Limb (tissue), 2 donors: ENCODE data around the gene UCHL5.

Source experiments
- DNase-seq, 2 donors: peaks; one replicate each; pipeline ENCODE4 v3.0.0-alpha.2; 2016; ENCODE audit errors: extremely low spot score in 2 of 2

Gene UCHL5

GRCh38 chr1:193059282-193060114 is at the start of gene UCHL5, which contains the start of gene RO60:
TSS of gene UCHL5 (minus strand) at chr1:193059360. CDS start at chr1:193059260, 100 bp downstream.
TSS of gene RO60 (plus strand) at chr1:193059612. CDS start at chr1:193069055, 9,443 bp downstream.
- peak; percentile 97 for DNase-seq

- DNase-seq: no peak
These were observed 49.3 kb upstream of the UCHL5 start for GRCh38 chr1:193108471-193108870.

- no peak for DNase-seq
These were observed 46.6 kb upstream of the UCHL5 start for GRCh38 chr1:193105821-193106177.

- DNase-seq: peak; percentile 66 to 88
These were observed 46.0 kb upstream of the UCHL5 start, which contains the start of gene GLRX2 for GRCh38 chr1:193104907-193105820. TSS of gene GLRX2 (minus strand) at chr1:193105414. CDS start at chr1:193105382, 32 bp downstream.

- peak; percentile 30 to 56 for DNase-seq
These were observed 45.3 kb upstream of the UCHL5 start for GRCh38 chr1:193104502-193104906.

GRCh38 chr1:193103759-193104501 is 44.8 kb upstream of the UCHL5 start:
- DNase-seq: no peak

GRCh38 chr1:193102662-193103061 is 43.5 kb upstream of the UCHL5 start:
- no peak for DNase-seq

- no peak for DNase-seq
These were observed 35.0 kb upstream of the UCHL5 start for GRCh38 chr1:193094112-193094511.

- DNase-seq: no peak
These were observed 31.7 kb upstream of the UCHL5 start for GRCh38 chr1:193090865-193091264.

GRCh38 chr1:193087893-193088292 is 28.7 kb upstream of the UCHL5 start:
- DNase-seq: no peak

GRCh38 chr1:193086342-193086741 is 27.2 kb upstream of the UCHL5 start:
- DNase-seq: no peak

- DNase-seq: no peak
These were observed 26.1 kb upstream of the UCHL5 start for GRCh38 chr1:193085263-193085662.

GRCh38 chr1:193083365-193084088 is 24.4 kb upstream of the UCHL5 start:
- no peak for DNase-seq

- DNase-seq: no peak
These were observed 20.0 kb upstream of the UCHL5 start for GRCh38 chr1:193079187-193079586.

GRCh38 chr1:193077991-193078390 is 18.8 kb upstream of the UCHL5 start:
- DNase-seq: no peak

GRCh38 chr1:193070942-193071341 is 11.8 kb upstream of the UCHL5 start:
- no peak for DNase-seq

GRCh38 chr1:193070386-193070753 is 11.2 kb upstream of the UCHL5 start:
- DNase-seq: no peak

GRCh38 chr1:193069748-193070385 is 10.7 kb upstream of the UCHL5 start:
- no peak for DNase-seq

- DNase-seq: no peak
These were observed 8.9 kb upstream of the UCHL5 start for GRCh38 chr1:193068013-193068412.

GRCh38 chr1:193066606-193067005 is 7.4 kb upstream of the UCHL5 start:
- DNase-seq: no peak
